Keratinocyte (primary cell): Measurements from ENCODE around the gene NUTF2. TPM values are rescaled to one million over a fixed set of nuclear protein-coding genes. Genes with fewer than 3 reads are reported as not detected.

Source experiments
- DNase-seq: peaks from one replicate; pipeline ENCODE4 v3.0.0-alpha.2; 2011; ENCODE audit warnings: low read depth, missing footprints, low spot score
- FAIRE-seq: peaks from 2 replicates; lab custom pipeline; 2011; peaks lifted over from hg19 to GRCh38; lab: Jason Lieb, UNC
- H2AFZ ChIP-seq: 2 replicates; pipeline ENCODE4 v1.6.0; 2012; ENCODE audit warnings: low read length, control low read depth, inconsistent platforms; ENCODE audit not compliant: control insufficient read depth
- H3K27ac ChIP-seq: 2 replicates; pipeline ENCODE4 v1.5.1; 2011; ENCODE audit warnings: low read length; ENCODE audit not compliant: control insufficient read depth, insufficient read depth
- H3K27me3 ChIP-seq: 3 replicates; pipeline ENCODE4 v1.6.0; 2011; ENCODE audit warnings: low read length; ENCODE audit not compliant: control insufficient read depth, insufficient read depth; ENCODE audit errors: extremely low read depth
- H3K36me3 ChIP-seq, 2 experiments: 2 replicates in 1 of 2; 3 replicates in 1 of 2; pipeline ENCODE4 v1.5.1; 2011; ENCODE audit warnings: low read length in 2 of 2, mild to moderate bottlenecking in 1 of 2; ENCODE audit not compliant: control insufficient read depth in 2 of 2, insufficient read depth in 2 of 2; ENCODE audit errors: extremely low read depth in 1 of 2
- H3K4me1 ChIP-seq: 3 replicates; pipeline ENCODE4 v1.5.1; 2011; ENCODE audit warnings: low read length; ENCODE audit not compliant: control insufficient read depth, insufficient read depth; ENCODE audit errors: extremely low read depth
- H3K4me2 ChIP-seq: 3 replicates; pipeline ENCODE4 v1.6.0; 2011; ENCODE audit warnings: low read depth, low read length; ENCODE audit not compliant: control insufficient read depth, insufficient read depth; ENCODE audit errors: extremely low read depth
- H3K4me3 ChIP-seq, 3 experiments: fragments of 200-600 bp in 1 of 3; sonication (generic) in 1 of 3; 2 replicates in 2 of 3; 3 replicates in 1 of 3; pipeline ENCODE4 v1.5.1; 2011 to 2016; ENCODE audit warnings: low read length in 3 of 3, mild to moderate bottlenecking in 3 of 3, control low read depth in 2 of 3, inconsistent platforms in 1 of 3, low read depth in 1 of 3, mixed read lengths in 1 of 3, mixed run types in 1 of 3, moderate library complexity in 1 of 3; ENCODE audit not compliant: control insufficient read depth in 2 of 3, insufficient read depth in 2 of 3; ENCODE audit errors: extremely low read depth in 1 of 3
- H3K79me2 ChIP-seq: 2 replicates; pipeline ENCODE4 v1.6.0; 2012; ENCODE audit warnings: low read length; ENCODE audit not compliant: control insufficient read depth, insufficient read depth
- H3K9ac ChIP-seq: 3 replicates; pipeline ENCODE4 v1.6.0; 2011; ENCODE audit warnings: low read length; ENCODE audit not compliant: control insufficient read depth, insufficient read depth; ENCODE audit errors: extremely low read depth
- H3K9me1 ChIP-seq: 3 replicates; pipeline ENCODE4 v1.6.0; 2011; ENCODE audit warnings: low read length; ENCODE audit not compliant: control insufficient read depth, insufficient read depth; ENCODE audit errors: extremely low read depth
- H3K9me3 ChIP-seq: 2 replicates; pipeline ENCODE4 v1.5.1; 2012; ENCODE audit warnings: low read depth, low read length; ENCODE audit not compliant: control insufficient read depth
- H4K20me1 ChIP-seq: 3 replicates; pipeline ENCODE4 v1.6.0; 2011; ENCODE audit warnings: low read length; ENCODE audit not compliant: control insufficient read depth, insufficient read depth; ENCODE audit errors: extremely low read depth
- EZH2 ChIP-seq: IDR thresholded peaks from one replicate; pipeline ENCODE4 v1.6.1; 2012; ENCODE audit warnings: inconsistent platforms, mild to moderate bottlenecking, low read length, moderate library complexity
- dilution Hi-C: fragments of 300-500 bp; cut with MboI; formaldehyde crosslinking; loops from one replicate; pipeline ENCODE4 v1.7.0; 2020; ENCODE audit warnings: low sequenced_read_pairs; ENCODE audit not compliant: extremely low pct_ligation_motif_present
- polyA plus RNA-seq, 5 experiments: library from polyadenylated mRNA; depleted of rRNA in 3 of 5; stranded (reverse) in 3 of 5; stranded (forward) in 1 of 5; unstranded in 1 of 5; fragments of >200 nt; gene quantifications; 1 replicate in 1 of 5; 2 replicates in 3 of 5; 3 replicates in 1 of 5; pipeline versions ENCODE4 v1.2.1 to v1.2.3, GENCODE V29; 2011 to 2012; ENCODE audit warnings: missing spikeins in 2 of 5, low read depth in 1 of 5, low replicate concordance in 1 of 5
- TF ChIP-seq, protein P1 (sequence below), 3 experiments: IDR thresholded peaks in 1 of 3; conservative IDR thresholded peaks in 1 of 3; optimal IDR thresholded peaks in 1 of 3; 2 replicates in 2 of 3; 3 replicates in 1 of 3; pipeline versions ENCODE3 to v1.5.1; 2011; ENCODE audit warnings: low read length in 3 of 3, mild to moderate bottlenecking in 3 of 3, moderate library complexity in 2 of 3, control low read depth in 1 of 3, inconsistent platforms in 1 of 3; ENCODE audit not compliant: insufficient read depth in 2 of 3; ENCODE audit errors: extremely low read depth in 1 of 3

NUTF2 gene
- polyA plus RNA-seq, 1 donor (not counting 4 experiments of a cell fraction or from before 2014, with no cell fraction given) = 189 TPM

DNA sequence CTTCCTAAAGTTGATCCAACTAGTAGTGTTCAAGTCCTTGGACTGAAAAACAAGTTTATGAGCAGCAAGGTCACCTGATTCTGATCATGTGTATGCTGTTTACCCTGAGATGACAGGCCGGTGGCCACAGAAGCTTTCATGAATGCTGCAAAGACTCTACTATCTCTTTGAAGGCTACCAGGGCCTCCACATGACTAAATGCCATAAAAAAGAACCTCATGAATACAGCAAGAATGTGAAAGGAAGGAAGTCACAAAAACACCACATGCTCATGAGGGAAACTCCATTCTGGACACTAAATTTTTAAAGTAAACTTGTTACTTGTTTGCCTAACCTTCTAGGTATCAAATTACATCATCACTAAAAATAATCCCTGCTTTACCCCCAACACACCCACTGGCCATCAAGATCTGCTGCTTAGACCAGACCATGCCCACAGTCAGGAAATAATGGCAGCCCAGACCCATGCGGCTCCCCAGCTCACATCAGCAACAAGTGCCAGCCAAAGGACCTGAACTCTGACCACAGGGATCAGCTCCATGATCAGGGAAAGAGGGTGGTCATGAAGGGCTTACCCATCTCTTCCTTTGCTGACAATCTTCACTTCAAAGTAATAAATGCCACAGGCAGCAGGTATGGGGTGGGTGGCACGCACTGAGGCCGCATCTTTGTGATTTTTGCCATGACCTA, 41.7 kb upstream of the NUTF2 start:
- Histone ChIP-seq H3K27me3 (no peaks in the 10 kb centered on the region), H3K4me2 (peak overlapping the region; percentile 99), H3K9ac (peak overlapping the region; percentile 92), H2AFZ (no peak overlapping the region), H3K4me3 (peak overlapping the region; percentile 62 to 96 (median 94)), H3K79me2 (peaks cover 34% of the 10 kb centered on the region), H4K20me1 (no peaks in the 10 kb centered on the region), H3K9me3 (no peaks in the 10 kb centered on the region), H3K4me1 (peaks cover 10% of the 10 kb centered on the region), H3K27ac (no peak overlapping the region), H3K9me1 (peaks cover 2% of the 10 kb centered on the region), H3K36me3 (peaks cover 3 to 10% of the 10 kb centered on the region in 2 experiments)
- dilution Hi-C loops = no loop called here
- DNase-seq (no peak), FAIRE-seq (no peak)
- TF ChIP-seq EZH2 = no peak
- TF ChIP-seq, protein P1, sequence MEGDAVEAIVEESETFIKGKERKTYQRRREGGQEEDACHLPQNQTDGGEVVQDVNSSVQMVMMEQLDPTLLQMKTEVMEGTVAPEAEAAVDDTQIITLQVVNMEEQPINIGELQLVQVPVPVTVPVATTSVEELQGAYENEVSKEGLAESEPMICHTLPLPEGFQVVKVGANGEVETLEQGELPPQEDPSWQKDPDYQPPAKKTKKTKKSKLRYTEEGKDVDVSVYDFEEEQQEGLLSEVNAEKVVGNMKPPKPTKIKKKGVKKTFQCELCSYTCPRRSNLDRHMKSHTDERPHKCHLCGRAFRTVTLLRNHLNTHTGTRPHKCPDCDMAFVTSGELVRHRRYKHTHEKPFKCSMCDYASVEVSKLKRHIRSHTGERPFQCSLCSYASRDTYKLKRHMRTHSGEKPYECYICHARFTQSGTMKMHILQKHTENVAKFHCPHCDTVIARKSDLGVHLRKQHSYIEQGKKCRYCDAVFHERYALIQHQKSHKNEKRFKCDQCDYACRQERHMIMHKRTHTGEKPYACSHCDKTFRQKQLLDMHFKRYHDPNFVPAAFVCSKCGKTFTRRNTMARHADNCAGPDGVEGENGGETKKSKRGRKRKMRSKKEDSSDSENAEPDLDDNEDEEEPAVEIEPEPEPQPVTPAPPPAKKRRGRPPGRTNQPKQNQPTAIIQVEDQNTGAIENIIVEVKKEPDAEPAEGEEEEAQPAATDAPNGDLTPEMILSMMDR (optimal IDR thresholded peaks at IDR 0.05 in 1 of 3, IDR thresholded peaks at IDR 0.05 in 1 of 3, conservative IDR thresholded peaks at IDR 0.05 in 1 of 3; ENCODE audit: extremely low read depth in 1 of 3, insufficient read depth in 2 of 3, low read length in 3 of 3) = no peak

DNA sequence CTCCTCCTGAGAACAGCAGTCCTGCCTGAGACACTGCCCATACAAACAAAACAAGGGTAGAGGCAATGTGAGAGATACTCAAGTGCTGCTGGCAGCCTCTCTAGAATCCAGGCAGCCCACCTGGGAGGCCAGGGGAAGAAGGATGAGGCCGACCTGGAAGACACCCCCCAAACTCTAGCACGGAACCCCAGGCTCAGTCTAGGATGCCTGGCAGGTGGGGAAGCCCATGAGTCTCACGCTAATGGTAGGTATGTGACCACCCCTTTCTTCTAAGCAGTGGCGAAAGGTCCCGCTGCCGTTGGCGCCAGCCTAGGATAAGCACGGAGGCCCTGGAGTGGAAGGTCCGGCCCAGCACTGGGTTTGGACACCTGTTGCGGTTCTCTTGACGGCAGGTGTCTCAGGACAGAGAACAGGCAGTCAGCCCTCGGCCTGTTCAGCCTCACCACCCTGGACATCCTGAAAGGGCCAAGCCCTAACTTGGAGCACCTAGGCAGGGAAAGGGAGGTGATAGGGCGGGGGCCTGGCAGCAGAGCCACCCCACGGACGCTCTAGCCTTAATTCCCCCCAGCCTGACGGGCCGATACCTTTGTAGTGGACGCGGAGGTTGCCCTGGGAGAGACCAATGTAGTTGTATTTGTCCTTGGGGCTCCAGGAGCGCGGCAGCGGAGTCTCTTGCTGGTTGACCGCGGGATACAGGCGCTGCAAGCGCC, 40.9 kb upstream of the NUTF2 start:
- no peak for DNase-seq
- H4K20me1 ChIP-seq = no peaks in the 10 kb centered on the region
- no peak for FAIRE-seq
- peaks cover 3 to 9% of the 10 kb centered on the region in 2 experiments for H3K36me3 ChIP-seq
- peak overlapping the region; percentile 62 to 96 (median 94) for H3K4me3 ChIP-seq
- H3K9ac ChIP-seq = peak overlapping the region; percentile 92
- peaks cover 2% of the 10 kb centered on the region for H3K9me1 ChIP-seq
- dilution Hi-C loops = no loop called here
- peaks cover 10% of the 10 kb centered on the region for H3K4me1 ChIP-seq
- H2AFZ ChIP-seq = peak overlapping the region; percentile 92
- H3K27me3 ChIP-seq = no peaks in the 10 kb centered on the region
- no peaks in the 10 kb centered on the region for H3K9me3 ChIP-seq
- H3K27ac ChIP-seq = peak overlapping the region; percentile 80
- peaks cover 26% of the 10 kb centered on the region for H3K79me2 ChIP-seq
- peak overlapping the region; percentile 99 for H3K4me2 ChIP-seq
- TF ChIP-seq, protein P1 (optimal IDR thresholded peaks at IDR 0.05 in 1 of 3, IDR thresholded peaks at IDR 0.05 in 1 of 3, conservative IDR thresholded peaks at IDR 0.05 in 1 of 3; ENCODE audit: extremely low read depth in 1 of 3, insufficient read depth in 2 of 3, low read length in 3 of 3) = no peak
- TF ChIP-seq EZH2 = no peak
